Measurements from ENCODE around the gene LYPD6B.
A peak's percentile ranks its signal among the peaks of the same experiment; 100 is the strongest.

DNA sequence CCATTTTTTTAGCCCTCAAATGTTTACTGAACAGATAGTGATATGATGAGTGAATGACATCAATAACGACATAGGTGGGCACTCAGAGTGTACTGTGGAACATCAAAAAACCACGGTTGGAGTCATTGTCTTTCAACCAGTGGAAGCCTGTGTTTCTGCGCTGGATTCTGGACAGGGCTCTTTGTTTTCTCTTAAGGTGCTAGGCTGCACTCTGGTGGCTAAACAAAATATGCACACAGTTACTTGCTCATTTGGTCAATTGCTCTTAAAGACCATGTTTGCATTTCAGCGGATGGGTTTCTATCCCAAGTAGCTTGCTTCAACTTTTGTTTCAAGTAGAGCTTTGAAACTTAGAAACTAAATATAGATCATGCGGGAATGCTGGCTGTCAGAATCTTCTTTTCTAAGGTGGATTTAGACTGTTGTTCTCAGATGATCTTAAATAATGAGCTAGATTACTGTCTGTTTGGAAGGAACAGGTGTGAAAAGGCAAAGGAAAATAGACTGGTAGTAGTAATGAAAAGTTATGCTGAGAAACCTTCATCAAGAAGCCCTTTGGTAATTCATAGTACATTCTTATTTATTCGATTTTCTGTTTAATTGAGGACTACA lies 48.5 kb upstream of the LYPD6B start:
- TF ChIP-seq, protein P1, sequence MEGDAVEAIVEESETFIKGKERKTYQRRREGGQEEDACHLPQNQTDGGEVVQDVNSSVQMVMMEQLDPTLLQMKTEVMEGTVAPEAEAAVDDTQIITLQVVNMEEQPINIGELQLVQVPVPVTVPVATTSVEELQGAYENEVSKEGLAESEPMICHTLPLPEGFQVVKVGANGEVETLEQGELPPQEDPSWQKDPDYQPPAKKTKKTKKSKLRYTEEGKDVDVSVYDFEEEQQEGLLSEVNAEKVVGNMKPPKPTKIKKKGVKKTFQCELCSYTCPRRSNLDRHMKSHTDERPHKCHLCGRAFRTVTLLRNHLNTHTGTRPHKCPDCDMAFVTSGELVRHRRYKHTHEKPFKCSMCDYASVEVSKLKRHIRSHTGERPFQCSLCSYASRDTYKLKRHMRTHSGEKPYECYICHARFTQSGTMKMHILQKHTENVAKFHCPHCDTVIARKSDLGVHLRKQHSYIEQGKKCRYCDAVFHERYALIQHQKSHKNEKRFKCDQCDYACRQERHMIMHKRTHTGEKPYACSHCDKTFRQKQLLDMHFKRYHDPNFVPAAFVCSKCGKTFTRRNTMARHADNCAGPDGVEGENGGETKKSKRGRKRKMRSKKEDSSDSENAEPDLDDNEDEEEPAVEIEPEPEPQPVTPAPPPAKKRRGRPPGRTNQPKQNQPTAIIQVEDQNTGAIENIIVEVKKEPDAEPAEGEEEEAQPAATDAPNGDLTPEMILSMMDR (IDR thresholded peaks at IDR 0.05; ENCODE audit: poor library complexity): peak; percentile 84
- TF ChIP-seq EZH2 (IDR thresholded peaks at IDR 0.05; ENCODE audit: borderline replicate concordance): no peak
- TF ChIP-seq EZH2phosphoT487 (IDR thresholded peaks at IDR 0.05; ENCODE audit: low read depth, severe bottlenecking, unreplicated experiment): no peak

Measured in hepatocyte (in vitro differentiated cells).